Measurements from ENCODE around the gene C1QTNF9B.
"Not testable (repeated sequence)": the region's sequence is repeated elsewhere in the genome, so short reads cannot be mapped to it uniquely, and the experiment has no call there.

C1QTNF9B gene

DNA sequence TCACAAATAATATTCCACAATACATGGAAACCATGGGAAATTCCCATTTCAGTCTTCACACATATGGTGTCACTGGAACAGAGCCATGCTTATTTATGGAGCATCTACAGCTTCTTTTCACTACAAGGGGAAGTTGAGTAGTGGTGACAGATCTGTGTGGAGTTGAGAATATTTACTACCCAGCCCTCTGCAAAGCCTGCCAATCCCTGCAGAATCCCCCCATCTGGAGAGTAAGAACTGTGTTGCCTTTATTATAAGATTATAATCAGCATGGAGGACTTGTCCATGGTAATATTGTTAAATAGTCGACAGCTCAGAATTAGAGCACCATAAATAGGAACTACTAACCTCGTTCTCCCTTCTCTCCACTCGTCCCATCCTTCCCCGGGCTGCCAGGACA, 3.5 kb downstream of the C1QTNF9B start:
- not testable (repeated sequence) for DNase-seq

DNA sequence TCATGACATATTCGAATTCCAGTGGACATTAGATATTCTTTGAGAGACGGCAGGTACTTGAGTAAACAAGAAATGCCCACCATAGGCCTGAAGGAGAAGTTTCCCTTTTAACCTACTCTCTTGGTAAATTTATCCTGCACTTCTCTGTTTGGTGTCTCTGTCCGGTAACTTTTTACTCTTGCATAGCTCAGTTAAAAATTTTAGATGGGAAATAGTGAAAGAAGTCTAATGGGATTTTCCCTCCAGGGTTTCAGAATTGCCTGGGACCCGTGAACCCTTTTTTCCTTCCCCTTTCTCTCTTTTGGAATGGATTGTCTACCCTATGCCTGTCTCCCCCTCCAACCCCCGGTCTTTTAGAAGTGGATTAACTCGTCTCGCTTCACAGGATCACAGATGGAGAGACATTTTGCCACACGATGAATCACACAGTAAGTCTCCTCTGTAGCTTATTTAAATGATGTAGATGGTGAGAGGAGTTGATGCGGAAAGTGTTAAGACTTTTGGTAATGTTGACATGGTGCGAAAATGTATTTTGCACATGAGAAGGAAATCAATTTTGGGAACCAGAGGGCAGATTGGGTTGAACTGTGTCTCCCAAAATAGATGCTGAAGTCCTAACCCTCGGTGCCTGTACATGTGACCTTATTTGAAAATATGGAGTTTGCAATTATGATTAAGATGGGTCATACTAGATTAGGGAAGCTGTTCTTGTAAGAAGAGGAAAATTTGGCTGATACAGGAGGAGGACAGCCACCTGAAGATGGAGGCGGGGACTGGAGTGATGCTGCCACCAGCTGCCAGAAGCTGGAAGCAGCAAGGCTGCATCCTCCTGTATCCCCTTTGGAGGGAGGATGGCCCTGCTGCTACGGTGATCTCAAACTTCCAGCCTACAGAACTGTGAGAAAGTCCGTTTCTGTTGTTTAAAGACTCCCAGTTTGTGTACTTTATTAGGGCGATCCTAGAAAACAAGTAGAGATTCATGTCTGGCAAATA, 7.4 kb downstream of the C1QTNF9B start:
- DNase-seq: peak; percentile 16

DNA sequence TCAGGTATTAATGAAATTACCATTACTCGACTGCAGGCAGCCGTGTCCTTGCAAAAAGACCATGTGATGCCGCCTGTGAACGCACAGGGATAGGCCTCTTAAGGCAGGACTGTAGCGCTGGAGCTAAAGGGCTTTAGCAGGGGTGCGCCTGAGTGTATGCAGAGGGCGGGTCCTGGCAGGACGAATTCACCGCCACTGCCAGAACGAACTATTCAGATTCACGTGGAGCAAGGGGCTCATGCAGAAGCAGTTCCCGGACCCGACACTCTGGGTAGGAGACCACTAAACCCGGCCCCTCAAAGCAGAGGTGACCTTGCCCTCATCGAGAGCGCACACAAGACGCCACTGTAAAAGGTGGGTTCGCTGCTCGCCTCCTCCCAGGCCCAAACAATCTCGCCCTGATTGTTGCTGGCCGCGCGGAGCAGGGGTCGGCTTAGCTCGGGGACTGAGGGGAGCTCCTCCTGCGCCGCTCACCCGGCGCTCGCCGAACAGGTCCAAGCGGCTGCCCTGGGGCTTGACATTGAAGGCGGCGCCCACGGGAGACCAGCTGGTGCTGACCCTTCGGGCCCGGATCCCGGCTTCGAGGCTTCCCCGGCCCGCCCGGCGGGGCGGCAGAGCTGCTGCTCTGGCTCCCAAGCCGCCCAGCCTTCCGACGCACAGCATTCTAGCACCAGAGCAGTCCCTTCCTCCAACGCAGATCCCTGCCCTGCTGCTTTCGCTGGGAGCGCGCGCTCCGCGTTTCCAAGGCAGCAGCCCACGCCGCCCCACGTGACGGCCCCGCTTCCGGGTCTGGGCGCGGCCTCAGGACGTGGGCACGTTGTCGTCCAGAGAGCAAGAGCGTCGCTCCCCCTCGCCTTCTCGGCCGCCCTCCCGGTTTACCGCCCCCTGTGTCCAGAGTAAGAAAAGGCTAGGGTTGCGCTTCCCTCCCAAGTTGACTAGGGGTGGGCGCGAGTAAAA, 8.4 kb downstream of the C1QTNF9B start, which contains the start of gene MIPEP:
MIPEP (minus strand) TSS at position 743 of the 957 bp plus-strand sequence; CDS start at position 663, 80 bp downstream.
- peak; percentile 96 for DNase-seq

DNA sequence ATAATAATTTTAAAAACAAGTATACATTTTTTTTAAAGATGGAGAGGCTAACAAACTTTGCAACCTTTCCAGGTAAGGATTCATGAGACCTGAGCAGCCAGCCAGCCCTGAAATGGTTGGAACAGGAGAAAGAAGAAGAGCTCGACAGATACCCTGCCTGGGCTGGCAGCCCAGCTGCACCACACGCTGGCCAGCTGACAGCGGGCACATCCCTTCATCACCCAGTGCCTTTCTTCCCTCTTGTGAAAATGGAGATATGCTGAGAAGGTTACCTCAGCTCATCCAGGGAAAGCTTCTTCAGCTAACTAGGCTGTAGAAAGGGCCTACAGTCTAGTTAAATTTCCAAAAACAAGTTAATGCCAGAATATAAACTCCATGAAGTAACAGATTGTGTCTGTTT, 12.9 kb downstream of the C1QTNF9B start:
- DNase-seq: not testable (repeated sequence)

- DNase-seq: no peak
Measured at GRCh38 chr13:23883255-23883654, 14.0 kb downstream of the C1QTNF9B start.

DNA sequence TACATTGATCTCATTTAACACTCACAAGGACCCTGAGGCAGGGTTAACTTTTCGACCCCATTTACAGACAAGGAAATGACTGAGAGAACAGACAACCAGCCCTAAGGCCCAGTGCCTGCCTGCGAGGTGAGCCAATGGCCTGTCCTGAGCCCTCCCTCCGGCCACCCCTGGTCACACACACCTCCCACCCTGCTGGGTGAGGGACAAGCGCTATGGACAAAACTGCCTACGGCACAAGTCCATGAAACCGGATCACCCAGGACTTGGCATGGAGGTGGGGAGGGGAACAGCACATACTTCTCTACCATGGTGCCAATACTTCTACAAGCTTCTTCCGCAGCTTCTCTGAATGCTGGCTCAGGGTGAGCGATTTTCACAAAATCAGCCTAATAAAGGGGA, 15.9 kb downstream of the C1QTNF9B start:
- DNase-seq: not testable (repeated sequence)

DNA sequence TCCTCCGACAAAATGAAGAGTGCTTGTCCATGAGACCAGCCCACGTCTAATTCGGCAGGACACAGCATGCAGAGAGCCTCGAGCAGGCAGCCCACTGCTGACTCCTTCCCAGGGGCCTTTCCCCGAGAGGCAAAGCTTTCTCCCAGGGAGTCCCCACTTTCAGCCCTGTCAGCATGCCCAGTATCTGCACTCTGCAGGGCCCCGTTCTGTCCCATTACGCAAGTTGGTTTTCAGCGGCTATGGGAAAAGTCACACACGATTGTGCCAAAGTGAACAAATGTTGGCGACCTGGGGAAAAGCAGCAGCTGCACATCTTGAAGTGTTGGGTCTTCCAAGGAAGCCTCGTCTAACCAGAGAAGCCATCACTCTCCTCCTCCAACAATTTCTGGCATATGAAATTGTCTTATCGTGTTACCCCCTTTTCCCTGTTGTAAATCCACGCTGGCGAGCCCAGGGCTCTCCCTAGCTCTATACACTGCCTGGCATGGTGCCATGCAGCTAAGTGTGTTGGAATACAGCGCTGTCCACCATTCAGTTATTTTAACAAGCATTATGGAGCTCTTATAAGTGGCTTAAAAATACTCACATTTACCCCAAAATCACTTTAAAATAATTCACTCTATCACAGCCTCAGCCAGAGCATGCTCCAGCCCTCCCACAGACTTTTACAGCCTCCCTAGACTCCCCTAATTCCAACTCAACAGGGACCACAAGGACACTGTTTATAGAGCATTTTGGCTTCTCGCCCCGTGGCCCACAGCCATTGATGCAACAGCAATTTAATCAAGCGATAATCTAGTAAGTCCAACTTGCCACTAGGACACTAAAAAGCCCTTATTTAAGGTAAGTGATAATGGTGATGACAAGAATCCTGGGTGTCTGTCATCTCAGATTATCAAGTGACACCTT, 16.6 kb downstream of the C1QTNF9B start:
- not testable (repeated sequence) for DNase-seq

- no peak for DNase-seq
Measured at GRCh38 chr13:23877286-23877685, 20.0 kb downstream of the C1QTNF9B start.

GRCh38 chr13:23876265-23876664, 21.0 kb downstream of the C1QTNF9B start:
- peak; percentile 57 for DNase-seq

- DNase-seq: peak; percentile 67
Measured at GRCh38 chr13:23871616-23872220, 25.6 kb downstream of the C1QTNF9B start.

GRCh38 chr13:23870356-23871140, 26.8 kb downstream of the C1QTNF9B start:
- peak; percentile 54 for DNase-seq

DNA sequence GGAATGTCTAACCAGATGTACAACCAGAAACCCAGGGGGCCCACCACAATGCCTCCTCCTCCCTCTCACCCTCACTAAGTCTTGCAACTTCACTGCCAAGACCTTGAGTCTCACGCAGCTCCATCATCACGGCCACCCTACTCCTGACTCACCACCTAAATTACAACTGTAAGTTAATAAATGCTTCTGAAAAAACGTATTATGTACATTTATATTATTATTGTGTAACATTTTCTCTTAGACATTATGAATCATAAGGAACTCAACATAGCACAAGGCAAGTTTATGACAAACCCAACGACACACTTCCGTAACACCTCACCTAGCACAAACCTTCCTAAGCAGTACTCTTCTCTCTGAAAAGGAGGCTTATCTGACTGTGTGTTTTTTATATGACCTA, 28.8 kb downstream of the C1QTNF9B start:
- no peak for DNase-seq

- peak; percentile 60 for DNase-seq
Measured at GRCh38 chr13:23867027-23867491, 30.2 kb downstream of the C1QTNF9B start.

DNA sequence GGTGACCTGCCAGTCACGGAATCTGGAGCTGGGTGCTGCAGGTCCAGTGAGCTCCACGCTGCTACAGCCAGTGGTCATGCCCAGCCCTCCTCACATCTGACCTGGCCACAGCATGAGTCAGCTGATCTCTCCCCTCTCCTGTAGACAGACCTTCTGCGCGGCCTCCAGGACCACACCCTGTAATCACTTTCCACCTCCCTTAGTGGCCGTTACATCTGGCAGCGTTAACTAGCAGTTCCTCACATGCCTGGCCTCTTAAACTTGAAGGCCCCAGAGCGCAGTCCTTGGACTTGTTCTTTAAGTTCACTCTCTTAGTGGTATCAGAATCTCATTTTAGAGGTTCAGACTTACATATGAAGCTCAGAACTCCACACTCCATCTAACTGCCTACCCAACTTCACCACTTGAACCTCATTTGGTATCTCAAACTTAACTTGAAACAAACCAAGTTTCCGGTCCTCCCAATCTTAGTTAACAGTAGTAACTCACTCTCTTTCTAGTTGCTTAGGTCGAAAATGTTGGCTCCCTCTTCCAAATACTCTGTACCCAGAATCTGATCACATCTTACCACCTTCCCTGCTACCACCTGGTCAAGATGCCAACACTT, 30.8 kb downstream of the C1QTNF9B start:
- peak; percentile 92 for DNase-seq

- no peak for DNase-seq
Measured at GRCh38 chr13:23865906-23866305, 31.4 kb downstream of the C1QTNF9B start.

DNA sequence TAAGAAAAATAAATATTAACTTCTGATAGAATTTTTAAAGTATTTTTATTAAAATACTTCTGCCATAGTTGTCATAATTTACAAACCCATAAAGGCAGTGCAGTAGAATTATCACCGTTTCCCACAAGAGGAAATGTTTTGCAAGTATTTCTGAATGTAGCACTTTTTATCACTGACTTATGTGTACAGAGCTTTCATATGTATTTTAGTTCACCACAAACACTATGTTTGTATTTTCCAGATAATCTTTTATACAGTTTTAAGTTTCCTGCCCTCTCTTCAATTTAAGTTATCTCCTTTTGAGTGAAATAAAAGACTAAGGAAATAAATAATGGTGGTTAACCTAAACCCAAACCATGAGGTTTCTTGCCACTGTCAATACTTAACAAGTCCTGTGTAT, 32.3 kb downstream of the C1QTNF9B start:
- peak; percentile 54 for DNase-seq

- DNase-seq: no peak
Measured at GRCh38 chr13:23861310-23861709, 36.0 kb downstream of the C1QTNF9B start.

GRCh38 chr13:23859904-23860303, 37.4 kb downstream of the C1QTNF9B start:
- DNase-seq: peak; percentile 95

DNA sequence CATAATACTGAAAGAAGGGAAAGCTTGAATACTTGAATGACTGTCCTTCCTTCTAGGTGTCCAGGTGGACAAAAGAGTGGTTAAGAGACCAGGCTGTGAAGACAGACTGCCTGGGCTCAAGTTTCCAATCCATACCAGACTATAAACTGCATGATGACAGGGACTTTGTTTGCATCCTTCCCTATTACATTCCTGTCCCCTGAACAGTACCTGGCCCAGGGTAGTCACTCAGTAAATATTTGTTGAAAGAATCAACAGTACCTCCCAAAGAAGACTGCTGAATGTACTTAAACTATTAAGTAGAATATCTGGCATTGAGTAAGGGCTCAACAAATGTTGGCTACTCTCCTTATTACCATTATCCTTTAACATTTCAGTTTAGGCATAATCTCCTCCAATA, 37.8 kb downstream of the C1QTNF9B start:
- no peak for DNase-seq

DNA sequence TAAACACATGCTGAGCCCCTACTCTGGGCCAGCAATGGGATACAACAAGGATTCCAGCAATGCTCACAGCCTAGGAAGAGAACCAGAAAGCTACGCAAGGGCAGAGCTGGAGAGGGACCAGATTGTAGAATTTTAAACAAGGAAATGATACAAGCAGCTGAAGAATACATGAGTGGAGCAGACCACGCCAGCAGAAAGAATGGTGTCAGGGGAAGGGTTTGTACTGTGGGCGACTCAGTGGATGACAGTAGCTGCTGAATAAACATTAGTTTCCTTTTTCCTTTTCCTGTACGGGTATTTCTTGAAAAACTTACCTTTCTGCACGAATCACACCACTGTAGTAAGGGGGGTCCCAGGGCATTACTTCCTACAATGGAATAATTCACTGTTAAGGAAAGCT, 38.8 kb downstream of the C1QTNF9B start:
- DNase-seq: no peak

Data from hematopoietic multipotent progenitor cell treated with erythropoietin and hydrocortisone succinate and interleukin-3 and kit ligand, for 8 days (in vitro differentiated cells).